Kidney epithelial cell (primary cell): ENCODE results near the gene ATP2C1. TPM values are rescaled to one million over a fixed set of nuclear protein-coding genes. Genes with fewer than 3 reads are reported as not detected.

Source experiments
- DNase-seq: peaks from one replicate; pipeline ENCODE4 v3.0.0-alpha.2; 2010; ENCODE audit warnings: low read depth
- H3K27me3 ChIP-seq: 2 replicates; pipeline ENCODE4 v1.6.0; 2011; ENCODE audit warnings: low read length; ENCODE audit not compliant: control insufficient read depth, insufficient read depth
- H3K36me3 ChIP-seq: 2 replicates; pipeline ENCODE4 v1.5.1; 2011; ENCODE audit warnings: low read length; ENCODE audit not compliant: control insufficient read depth, insufficient read depth
- H3K4me3 ChIP-seq: 2 replicates; pipeline ENCODE4 v1.5.1; 2011; ENCODE audit warnings: low read depth, mild to moderate bottlenecking, control low read depth, low read length
- CTCF ChIP-seq: IDR thresholded peaks from 2 replicates; pipeline ENCODE4 v1.5.1; 2011; ENCODE audit warnings: mild to moderate bottlenecking, moderate library complexity, low read length, control low read depth, inconsistent platforms; ENCODE audit not compliant: insufficient read depth, poor library complexity, severe bottlenecking
- total RNA-seq: library from RNA; depleted of rRNA; stranded (reverse); fragments of >200 nt; gene quantifications from 2 replicates; pipeline ENCODE4 v1.2.3, GENCODE V29; 2015

The ATP2C1 gene
- total RNA-seq, 1 donor from 2014 or later: 85.3 TPM

GRCh38 chr3:130979117-130979516, 85.2 kb downstream of the ATP2C1 start:
- Histone ChIP-seq H3K36me3 (no peaks in the 10 kb centered on the region), H3K27me3 (no peaks in the 10 kb centered on the region), H3K4me3 (no peak overlapping the region)
- TF ChIP-seq CTCF: no peak
- no peak for DNase-seq

GRCh38 chr3:130981469-130981868, 87.6 kb downstream of the ATP2C1 start:
- Histone ChIP-seq H3K4me3 (no peak overlapping the region), H3K36me3 (no peaks in the 10 kb centered on the region), H3K27me3 (no peaks in the 10 kb centered on the region)
- DNase-seq: no peak
- TF ChIP-seq CTCF: no peak

- no peak for TF ChIP-seq CTCF
- H3K27me3 ChIP-seq: no peaks in the 10 kb centered on the region
- H3K36me3 ChIP-seq: no peaks in the 10 kb centered on the region
- H3K4me3 ChIP-seq: no peak overlapping the region
- no peak for DNase-seq
Observed at GRCh38 chr3:130990282-130990681, 96.4 kb downstream of the ATP2C1 start.

DNA sequence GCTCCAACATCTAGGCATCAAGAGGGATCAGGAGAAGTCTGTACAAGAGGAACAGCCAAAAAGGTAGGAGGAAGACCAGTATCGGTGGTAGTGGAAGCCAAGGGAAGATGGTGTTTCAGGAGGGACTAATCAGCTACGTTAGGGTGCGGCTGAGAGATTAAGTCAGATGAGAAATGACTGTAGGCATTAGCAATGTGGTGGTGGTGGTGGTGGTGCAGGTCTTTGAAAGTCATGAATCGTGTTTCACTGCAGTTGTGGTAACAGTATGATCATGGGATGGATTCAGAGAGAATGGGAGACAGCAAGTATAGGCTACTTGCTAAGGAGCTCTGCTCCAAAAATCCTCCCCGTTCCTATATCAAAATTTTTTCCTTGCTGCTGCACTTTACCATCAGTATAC, 97.2 kb downstream of the ATP2C1 start:
- H3K4me3 ChIP-seq: no peak overlapping the region
- no peaks in the 10 kb centered on the region for H3K36me3 ChIP-seq
- DNase-seq: no peak
- no peaks in the 10 kb centered on the region for H3K27me3 ChIP-seq
- TF ChIP-seq CTCF: no peak

- Histone ChIP-seq H3K4me3 (no peak overlapping the region), H3K27me3 (no peaks in the 10 kb centered on the region), H3K36me3 (no peaks in the 10 kb centered on the region)
- TF ChIP-seq CTCF: no peak
- no peak for DNase-seq
Observed at GRCh38 chr3:130992344-130992743, 98.5 kb downstream of the ATP2C1 start.

DNA sequence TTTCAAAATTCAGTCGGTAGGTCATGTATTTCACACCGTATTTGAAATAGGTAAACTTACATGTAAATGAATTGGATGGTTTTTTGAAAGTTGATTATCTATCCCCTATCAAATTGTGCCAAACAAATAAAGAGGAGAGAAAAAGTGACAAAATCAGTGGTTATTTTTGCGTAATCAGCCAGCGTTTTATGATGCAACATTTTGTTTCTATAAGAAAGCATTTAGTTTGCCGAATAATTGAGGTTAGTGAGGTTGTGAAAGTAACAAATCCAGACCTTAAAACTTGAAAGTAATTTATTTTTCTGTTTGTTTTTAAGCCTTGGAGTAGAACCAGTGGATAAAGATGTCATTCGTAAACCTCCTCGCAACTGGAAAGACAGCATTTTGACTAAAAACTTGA, 103.4 kb downstream of the ATP2C1 start:
- DNase-seq: no peak
- TF ChIP-seq CTCF: no peak
- H3K4me3 ChIP-seq: no peak overlapping the region
- no peaks in the 10 kb centered on the region for H3K27me3 ChIP-seq
- no peaks in the 10 kb centered on the region for H3K36me3 ChIP-seq
